ENCODE results near the gene WIPI1.
"Not testable (repeated sequence)": the region's sequence is repeated elsewhere in the genome, so short reads cannot be mapped to it uniquely, and the experiment has no call there.

GRCh38 chr17:68413597-68414560 lies 43.4 kb downstream of the WIPI1 start:
- not testable (repeated sequence) for TF ChIP-seq EP300 (IDR thresholded peaks at IDR 0.05); CTCF (IDR thresholded peaks at IDR 0.05); POLR2AphosphoS5 (IDR thresholded peaks at IDR 0.05); POLR2A (IDR thresholded peaks at IDR 0.05; ENCODE audit: low read depth)
